RCC 7860 (cell line): ENCODE data around the gene SPOUT1.
A peak's percentile ranks its signal among the peaks of the same experiment; 100 is the strongest.

Experiments
- DNase-seq: peaks from one replicate; pipeline ENCODE4 v3.0.0-alpha.2; 2015; ENCODE audit warnings: low spot score
- FAIRE-seq: peaks from 2 replicates; lab custom pipeline; 2012; peaks lifted over from hg19 to GRCh38; lab: Jason Lieb, UNC

SPOUT1 gene

DNA sequence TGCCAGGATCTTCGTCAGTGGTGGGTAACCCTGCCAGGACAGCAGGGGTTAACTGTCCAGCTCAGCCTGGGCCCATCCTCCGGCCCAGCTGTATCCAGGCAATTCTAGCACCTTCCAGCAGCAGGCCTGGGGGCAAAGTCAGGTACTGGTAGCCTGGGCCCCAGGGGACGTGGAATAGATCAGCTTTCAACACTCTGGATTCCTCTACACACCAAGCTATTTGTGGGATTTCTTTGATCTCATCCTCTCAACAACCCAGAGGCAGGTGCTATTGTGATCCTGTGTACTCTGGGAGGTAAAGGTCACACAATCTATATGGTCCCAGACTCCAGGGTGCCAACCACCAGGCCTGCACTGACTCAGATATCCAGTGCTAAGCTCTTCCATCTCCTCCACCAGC lies 8.7 kb upstream of the SPOUT1 start:
- DNase-seq (no peak), FAIRE-seq (no peak)

DNA sequence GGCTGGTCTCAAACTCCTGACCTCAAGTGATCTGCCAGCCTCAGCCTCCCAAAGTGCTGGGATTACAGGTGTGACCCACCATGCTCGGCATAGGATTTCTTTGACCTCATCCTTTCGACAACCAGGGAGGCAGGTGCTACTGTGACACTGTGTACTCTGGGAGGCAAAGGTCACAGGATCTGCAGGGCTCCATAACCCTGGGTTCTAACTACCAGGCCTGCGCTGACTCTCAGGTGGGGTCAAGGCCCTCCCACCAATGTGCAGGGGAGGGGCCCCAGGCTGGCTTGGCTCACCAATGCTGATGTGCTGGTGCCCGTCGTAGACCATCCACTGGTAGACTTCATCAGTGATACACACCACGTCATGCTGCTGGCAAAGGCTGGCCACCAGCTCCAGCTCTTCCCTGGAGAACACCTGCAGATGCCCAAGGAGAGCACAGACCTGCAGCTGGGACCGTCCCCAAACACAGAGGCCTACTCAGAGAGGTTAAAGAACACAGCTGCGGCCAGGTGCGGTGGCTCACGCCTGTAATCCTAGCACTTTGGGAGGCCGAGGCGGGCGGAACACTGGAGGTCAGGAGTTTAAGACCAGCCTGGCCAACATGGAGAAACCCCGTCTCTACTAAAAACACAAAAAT lies 7.0 kb upstream of the SPOUT1 start:
- FAIRE-seq = no peak
- DNase-seq = no peak

DNA sequence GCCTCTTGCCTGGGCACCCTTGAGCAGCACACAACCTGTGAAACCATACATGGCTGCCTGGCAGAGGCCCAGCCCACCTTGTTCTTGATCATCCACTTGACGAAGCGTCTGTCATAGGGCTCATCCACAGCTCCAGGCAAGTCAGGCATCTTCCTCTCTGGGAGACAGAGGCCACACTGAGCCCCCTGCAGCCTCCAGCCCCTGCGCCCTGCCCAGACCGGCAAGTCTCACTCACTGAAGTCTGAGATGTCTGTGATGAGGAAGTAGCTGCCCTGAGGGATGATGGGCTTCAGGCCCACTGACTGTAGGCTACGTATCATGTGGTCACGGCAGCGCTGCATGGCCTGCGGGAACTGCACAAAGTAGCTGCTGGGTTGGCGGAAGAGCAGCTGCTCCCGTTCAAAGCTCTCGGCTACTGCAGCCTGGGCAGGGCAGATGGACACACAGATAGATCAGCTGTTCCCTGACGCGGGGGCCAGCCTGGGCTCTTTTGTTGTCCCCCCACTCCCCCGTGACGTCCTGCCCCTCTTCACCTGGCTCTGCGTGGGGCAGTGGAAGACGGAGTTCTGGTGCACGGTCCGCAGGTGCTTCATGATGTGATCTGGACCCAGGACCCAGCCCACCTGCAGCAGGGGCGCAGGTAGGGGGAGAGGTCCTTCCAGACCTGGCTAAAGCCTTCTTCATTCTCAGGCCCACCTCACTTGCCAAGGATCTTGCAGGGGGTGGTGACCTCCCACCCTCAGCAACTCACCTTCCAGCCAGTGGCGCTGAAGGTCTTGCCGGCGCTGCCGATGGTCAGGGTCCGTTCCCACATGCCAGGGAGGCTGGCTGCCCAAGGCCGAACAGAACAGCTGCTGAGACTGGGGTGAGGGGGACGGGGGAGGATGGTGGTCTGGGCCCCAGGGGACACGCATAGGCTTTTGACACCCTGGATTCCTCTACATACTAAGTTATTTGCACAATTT lies 5.9 kb upstream of the SPOUT1 start:
- no peak for FAIRE-seq

DNA sequence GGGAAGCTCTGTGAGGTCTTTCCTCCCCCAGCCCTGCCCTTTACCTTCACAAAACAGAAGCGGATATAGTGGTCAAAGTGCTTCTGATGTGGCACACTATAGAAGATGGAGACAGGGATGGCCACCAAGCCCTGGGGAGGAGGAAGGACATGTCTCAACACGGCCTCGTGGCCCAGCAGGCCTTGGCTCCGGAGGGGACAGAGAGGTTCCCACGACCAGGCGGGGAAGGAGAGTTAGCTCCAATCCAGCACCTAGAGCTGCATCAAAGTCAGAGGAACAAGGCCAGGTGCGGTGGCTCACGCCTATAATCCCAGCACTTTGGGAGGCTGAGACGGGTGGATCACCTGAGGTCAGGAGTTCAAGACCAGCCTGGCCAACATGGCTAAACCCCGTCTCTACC lies 4.1 kb upstream of the SPOUT1 start:
- DNase-seq (no peak), FAIRE-seq (no peak)

More for the DNA sequence above, 5.9 kb upstream of the SPOUT1 start:
- no peak for DNase-seq

DNA sequence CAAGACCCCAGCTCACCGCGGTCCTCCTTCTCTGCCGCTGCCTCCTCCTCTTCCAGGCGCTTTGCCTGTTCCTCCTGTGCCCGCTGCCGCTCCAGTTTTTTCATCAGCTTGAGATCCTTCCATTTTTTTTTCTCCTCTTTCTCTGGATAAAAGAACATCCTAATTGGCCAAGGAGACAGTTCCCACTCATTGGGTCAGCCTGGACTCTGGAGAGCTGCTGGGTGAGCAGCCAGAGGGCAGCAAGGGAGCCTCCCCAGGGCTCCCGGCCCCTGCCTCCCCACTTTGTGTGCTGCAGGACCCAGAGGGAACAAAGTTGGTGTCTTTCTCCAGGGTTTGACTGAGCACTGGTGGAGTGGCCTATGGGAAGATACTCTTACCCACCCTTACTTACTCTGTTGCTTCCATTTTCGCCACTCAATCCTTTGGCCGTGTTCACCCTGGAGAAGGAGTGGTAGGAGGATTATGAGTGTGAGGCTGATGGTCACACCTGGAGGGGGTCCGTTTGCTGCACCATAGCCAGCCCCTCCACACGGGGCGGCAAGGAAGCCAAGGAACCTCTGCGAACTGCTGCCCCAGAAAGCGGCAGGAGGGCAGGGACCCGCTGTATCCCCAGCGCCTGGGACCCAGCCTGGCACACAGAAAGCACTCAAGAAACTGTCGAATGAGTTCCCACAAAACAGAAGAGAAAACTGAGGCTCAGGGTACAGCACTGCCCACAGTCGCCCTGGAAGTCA lies 708 bp downstream of the SPOUT1 start:
- DNase-seq (no peak), FAIRE-seq (no peak)

DNA sequence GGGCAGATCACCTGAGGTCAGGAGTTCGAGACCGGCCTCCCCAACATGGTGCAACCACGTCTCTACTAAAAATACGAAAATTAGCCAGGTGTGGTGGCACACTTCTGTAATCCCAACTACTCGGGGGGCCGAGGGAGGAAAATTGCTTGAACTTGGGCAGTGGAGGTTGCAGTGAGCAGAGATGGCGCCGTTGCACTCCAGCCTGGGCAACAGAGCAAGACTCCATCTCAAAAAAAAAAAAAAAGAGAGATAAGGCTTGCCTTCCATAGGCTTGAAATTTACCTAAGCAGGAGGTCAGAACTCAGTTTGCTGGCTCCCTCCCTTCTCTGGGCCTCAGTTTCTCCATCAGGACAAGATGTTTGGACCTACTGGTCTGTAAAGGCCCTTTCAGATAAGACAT lies 1.3 kb downstream of the SPOUT1 start:
- no peak for DNase-seq
- FAIRE-seq = no peak

DNA sequence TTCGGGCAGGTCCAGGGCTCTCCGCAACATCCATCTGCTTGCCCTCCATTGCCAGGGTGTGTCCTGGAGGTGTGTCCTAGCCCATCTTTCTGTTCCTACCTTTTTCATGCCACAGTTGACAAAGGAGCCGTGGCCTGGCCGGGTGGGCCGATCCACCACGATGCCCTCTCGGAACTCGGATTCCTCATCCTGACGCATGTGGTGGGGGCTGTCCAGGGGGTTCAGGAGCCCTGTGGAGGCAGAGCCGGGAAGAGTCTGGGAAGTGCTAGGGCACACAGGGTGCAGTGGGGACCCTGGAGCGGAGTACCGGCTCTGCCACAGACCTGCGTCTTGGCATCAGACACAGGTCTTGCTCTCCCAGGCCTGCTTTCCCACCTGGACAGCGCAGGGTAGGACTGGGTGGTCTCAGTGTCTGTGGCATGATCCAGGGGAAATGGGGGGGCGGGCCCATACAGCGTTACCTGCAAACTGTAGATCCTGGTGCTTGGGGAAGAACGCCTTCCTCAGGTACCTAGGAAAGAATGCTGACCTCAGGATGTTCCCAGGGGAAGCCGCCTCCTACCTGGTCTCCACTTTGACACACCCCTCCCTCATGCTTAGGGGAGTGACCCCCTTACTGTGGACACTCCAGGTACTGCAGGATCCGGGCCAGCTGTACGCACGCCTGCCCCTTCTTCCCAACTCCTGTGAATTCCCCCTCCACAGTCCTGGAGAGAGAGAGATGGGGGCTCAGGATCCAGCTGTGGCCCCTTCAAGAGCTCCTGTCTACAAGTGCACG lies 3.5 kb downstream of the SPOUT1 start:
- FAIRE-seq (no peak), DNase-seq (no peak)

DNA sequence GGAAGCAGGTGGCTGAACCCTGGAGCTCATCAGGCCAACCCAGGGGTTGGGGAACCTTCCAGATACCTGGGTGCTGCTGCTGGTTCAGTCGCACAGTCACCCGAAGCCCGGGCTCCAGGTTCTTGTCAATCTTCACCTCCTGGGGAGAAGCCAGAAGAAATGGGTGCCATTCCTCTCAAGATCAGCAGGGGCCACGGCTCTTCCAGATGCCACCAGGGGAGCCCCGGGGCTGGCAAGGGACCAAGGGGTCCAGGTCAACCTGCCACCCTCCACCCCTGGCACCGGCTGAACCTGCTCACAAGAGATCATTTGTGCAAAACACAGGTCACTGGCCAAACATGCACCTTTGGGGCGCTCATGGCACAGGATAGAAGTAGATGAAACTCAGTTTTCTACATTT lies 4.7 kb downstream of the SPOUT1 start:
- no peak for DNase-seq
- no peak for FAIRE-seq

DNA sequence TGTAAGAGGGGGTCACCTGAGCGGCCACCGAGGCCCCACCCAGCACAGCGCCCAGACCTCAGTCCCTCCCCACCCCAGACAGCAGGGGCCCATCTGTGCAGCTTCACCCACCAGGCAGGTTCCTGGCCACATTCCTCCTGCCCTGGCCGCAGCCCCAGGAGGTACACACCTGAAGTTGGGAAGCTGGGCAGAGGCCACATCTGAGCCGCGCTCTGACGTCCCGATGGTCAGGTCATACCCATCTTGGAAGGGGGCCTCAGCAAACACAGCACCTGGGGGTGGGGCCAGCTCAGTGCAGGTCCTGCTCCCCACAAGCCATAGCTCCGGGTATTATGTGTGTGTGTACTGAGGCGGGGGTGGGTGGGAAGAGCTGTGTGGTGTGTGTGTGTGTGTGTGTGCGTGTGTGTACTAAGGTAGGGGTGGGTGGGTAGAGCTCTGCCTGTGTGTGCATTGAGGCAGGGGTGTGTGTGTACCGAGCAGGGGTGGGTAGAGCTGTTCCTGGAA lies 5.6 kb downstream of the SPOUT1 start:
- FAIRE-seq = no peak
- DNase-seq = no peak

DNA sequence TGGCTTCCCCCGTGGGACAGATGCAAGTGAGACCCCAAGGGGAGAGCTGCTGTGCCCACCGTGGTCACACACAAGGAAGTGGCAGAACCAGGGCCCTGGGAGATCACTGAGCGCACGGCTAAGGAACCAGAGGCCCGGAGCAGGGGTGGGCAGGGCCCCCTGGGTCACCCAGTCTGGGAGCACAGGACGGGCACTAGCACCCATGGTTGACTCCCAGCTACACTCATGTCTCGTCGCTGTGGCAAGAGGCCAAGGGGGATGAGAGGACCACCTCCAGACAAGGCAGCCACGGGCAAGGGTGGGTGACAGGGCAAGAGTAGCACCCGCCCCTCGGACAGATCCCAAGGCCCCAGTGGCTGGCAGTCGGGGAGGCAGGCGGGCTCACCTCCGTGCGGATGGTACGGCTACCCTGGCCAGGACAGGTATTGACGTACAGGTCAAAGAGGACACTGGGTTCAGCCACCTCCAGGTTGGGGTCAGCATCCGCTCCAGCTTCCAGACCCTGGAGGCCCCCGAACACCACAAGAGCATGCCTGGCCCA lies 6.2 kb downstream of the SPOUT1 start:
- DNase-seq (no peak), FAIRE-seq (no peak)

DNA sequence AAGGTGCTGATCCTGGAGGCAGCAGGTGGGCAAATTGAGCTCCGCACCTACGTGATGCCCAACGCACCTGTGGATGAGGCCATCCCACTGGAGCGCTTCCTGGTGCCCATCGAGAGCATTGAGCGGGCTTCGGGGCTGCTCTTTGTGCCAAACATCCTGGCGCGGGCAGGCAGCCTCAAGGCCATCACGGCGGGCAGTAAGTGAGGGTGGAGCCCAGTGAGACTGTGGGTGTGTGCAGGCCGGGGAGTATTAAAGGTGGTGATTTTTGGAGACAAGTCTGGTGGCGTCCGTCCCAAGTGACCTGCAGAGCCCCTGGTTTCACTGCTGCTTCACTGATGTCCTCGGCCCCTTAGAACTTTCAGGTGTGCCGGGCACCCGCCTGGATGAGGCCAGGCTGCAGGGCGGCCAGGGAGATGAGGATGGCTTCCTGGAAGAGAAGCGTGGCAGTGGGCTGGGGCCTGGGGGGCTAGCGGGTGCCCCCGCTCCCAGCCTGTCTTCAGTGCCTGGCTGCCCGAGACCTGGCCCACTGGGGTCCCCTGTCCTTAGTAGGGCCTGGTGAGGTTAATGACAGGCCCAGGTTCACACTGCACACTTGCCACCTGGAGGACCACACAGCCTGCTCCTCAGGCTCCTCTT lies 7.1 kb downstream of the SPOUT1 start:
- DNase-seq (no peak), FAIRE-seq (no peak)

DNA sequence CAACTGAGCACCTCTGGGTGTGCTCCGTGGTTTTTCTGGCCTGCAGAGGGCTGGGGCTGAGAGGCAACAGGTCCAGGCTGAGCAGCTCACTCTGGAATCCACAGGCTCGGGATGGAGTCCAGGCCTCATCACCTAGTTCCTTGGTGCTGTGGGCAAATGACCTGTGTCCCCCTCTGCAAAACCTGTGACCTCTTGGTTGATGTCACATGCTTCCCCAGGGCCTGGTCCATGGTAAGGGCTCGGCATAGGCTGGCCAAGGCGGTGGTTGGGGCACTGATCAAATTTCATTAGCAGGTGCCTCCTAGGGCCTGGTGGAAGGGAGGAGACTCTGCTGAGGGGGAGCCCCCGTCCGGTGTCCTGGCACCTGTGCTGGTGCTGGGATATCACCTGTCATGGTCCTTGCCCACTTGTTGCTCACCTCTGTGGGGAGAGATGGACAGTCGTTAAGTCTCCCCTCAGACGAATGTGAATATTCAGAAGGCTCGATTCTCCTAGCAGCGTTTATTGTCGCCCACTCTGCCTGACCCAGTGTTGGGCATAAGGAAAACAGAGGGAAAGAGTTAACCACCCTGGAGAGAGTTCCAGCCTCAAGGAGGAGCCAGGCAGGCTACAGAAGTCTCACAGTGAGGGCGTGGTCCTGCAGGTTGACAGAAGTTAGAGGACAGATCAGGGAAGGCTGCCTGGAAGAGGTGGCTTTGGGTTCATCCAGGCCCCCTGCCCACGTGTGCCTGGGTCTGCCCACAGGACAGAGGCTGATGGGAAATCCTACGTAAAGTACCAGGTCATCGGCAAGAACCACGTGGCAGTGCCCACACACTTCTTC lies 7.8 kb downstream of the SPOUT1 start:
- FAIRE-seq (no peak), DNase-seq (no peak)

DNA sequence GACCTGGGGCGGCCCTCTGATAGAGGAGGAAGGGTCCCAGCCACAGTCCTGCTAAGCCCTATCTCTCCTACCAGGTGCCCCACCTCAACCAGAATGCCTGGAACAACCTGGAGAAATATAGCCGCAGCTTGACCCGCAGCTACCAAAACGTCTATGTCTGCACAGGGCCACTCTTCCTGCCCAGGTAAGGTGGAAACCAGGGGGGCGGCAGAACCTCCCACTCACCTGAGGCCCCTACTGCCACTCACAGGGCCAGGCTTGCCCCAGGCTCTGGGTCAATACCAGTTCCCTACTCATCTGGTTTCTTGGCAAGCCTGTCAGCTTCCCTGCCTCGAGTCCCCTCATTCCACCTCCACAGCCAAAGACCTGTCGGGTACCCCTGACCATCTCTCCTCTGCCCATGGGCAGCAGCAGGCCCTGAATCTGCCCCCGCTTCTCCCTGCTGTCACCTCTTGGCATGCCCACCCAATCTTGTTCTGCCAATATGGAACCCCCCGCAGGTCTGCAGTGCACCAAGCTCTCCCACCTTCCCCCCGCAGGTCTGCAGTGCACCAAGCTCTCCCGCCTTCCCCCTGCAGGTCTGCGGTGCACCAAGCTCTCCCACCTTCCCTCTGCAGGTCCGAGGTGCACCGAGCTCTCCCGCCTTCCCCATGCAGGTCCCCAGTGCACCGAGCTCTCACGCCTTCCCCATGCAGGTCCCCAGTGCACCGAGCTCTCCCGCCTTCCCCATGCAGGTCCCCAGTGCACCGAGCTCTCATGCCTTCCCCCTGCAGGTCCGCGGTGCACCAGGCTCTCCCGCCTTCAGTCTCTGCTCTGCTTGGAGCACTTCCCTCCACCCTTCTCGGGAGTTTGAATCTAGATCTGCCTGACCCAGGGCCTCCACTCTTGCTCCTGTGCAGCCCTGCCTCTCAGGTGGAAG lies 8.7 kb downstream of the SPOUT1 start:
- no peak for FAIRE-seq
- DNase-seq = no peak

DNA sequence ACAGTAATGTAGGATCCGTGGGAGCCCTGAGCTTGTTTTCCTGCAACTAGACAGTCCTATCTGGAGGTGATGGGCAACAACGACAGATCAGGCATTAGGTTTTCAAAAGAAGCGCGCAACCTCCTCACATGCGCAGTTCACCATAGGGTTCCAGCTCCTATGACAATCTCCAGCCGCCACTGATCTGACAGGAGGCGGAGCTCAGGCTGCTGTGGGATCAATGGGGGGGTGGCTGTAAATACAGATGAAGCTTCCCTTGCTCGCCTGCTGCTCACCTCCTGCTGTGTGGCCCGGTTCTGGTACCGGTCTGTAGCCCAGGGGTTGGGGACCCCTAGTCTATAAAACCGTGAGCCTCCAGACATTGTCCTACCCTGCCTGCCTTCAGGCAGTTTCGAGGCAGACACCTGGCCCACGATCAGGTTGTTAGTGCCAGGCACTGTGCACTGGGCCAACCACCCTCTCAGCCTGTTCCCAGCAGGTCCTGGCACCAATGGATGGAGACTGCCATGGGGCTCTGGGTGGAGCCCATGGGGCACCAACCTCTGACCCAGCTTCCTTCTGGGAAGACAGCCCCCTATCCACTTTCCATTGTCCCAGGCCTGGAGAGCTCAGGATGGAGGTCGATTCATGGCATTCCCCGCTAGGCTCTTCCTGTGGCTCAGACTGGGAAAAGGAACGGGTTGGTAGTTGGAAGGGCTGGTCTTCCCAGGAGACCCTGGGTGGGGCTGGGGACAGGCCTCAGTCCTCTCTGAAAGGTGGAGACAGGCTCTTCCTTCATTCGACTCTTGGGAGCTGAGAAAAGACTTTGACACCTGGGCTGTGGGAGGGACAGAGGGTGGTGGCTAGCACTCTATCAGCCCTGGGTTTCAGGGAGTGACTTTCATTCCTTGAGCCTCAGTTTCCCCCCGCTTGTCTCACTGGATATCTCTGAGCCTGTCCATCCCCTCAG lies 9.6 kb downstream of the SPOUT1 start:
- FAIRE-seq (no peak), DNase-seq (no peak)

DNA sequence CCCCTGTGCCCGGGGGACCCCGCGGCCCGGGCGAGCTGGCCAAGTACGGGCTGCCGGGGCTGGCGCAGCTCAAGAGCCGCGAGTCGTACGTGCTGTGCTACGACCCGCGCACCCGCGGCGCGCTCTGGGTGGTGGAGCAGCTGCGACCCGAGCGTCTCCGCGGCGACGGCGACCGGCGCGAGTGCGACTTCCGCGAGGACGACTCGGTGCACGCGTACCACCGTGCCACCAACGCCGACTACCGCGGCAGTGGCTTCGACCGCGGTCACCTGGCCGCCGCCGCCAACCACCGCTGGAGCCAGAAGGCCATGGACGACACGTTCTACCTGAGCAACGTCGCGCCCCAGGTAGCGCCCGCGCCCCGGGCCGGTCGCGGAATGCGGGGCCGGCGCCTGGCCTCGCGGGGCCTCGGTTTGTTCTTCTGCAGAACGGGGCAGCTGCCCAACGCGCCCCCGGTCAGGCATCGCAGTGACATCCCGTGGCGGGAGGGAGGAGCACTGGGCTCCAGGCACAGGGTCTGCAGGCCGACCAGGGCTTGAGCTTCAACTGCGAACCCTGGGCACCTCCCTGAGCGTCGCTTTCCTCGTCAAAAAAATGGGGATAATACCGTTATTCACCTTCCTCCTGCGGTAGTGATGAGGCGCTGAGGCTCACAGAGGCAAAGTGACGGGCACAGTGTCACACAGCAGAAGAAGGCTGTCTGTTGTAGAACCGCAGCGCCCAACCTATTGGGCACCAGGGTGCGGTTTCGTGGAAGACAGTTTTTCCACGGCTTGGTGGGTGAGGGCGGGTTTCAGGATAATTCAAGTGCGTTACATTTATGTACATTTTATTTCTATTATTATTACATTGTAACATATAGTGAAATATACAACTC lies 10.5 kb downstream of the SPOUT1 start:
- FAIRE-seq (no peak), DNase-seq (peak; percentile 16)
